OCI-LY1 (cell line): ENCODE data around the gene FAM50A.

ENCODE experiments used
- H2AFZ ChIP-seq: fragments of 200-600 bp; sonication (generic), shearing (Covaris generic); 2 replicates; pipeline ENCODE4 v1.6.0; 2014; ENCODE audit warnings: antibody characterized with exemption, mild to moderate bottlenecking, low read length
- H3F3A ChIP-seq: fragments of 200-600 bp; sonication (generic), shearing (Covaris generic); 2 replicates; pipeline ENCODE4 v1.6.0; 2014; ENCODE audit warnings: mild to moderate bottlenecking, antibody characterized with exemption, low read length, moderate library complexity; ENCODE audit not compliant: insufficient read depth
- H3K27ac ChIP-seq: fragments of 200-600 bp; sonication (generic); 2 replicates; pipeline ENCODE4 v1.5.1; 2014; ENCODE audit warnings: low read length, mixed run types, mild to moderate bottlenecking, low read depth; ENCODE audit not compliant: poor library complexity, severe bottlenecking
- H3K27me3 ChIP-seq: fragments of 200-600 bp; sonication (generic); 2 replicates; pipeline ENCODE4 v1.6.0; 2014; ENCODE audit warnings: antibody characterized with exemption, mild to moderate bottlenecking, low read length, moderate library complexity; ENCODE audit not compliant: insufficient read depth
- H3K36me3 ChIP-seq: fragments of 200-600 bp; sonication (generic); 2 replicates; pipeline ENCODE4 v1.6.1; 2014; ENCODE audit warnings: mild to moderate bottlenecking, antibody characterized with exemption, low read length, moderate library complexity, mixed read lengths; ENCODE audit not compliant: insufficient read depth
- H3K4me1 ChIP-seq: fragments of 200-600 bp; sonication (generic); 2 replicates; pipeline ENCODE4 v1.5.1; 2014; ENCODE audit warnings: mild to moderate bottlenecking, low read length, moderate library complexity; ENCODE audit not compliant: insufficient read depth, severe bottlenecking
- H3K4me2 ChIP-seq: fragments of 200-600 bp; sonication (generic), shearing (Covaris generic); 2 replicates; pipeline ENCODE4 v1.6.1; 2014; ENCODE audit warnings: low read length
- H3K4me3 ChIP-seq: fragments of 200-600 bp; sonication (generic); 2 replicates; pipeline ENCODE4 v1.5.1; 2014; ENCODE audit warnings: low read length, low read depth, mild to moderate bottlenecking, mixed read lengths; ENCODE audit not compliant: poor library complexity, severe bottlenecking
- H3K79me2 ChIP-seq: fragments of 200-600 bp; shearing (Covaris generic); 2 replicates; pipeline ENCODE4 v1.6.1; 2016; ENCODE audit warnings: mixed run types, low read length, mixed read lengths; ENCODE audit not compliant: insufficient read depth
- H3K9ac ChIP-seq: fragments of 200-600 bp; sonication (generic), shearing (Covaris generic); 2 replicates; pipeline ENCODE4 v1.6.1; 2014; ENCODE audit warnings: mild to moderate bottlenecking, low read length, mixed read lengths
- H3K9me2 ChIP-seq: fragments of 200-600 bp; sonication (generic), shearing (Covaris generic); 2 replicates; pipeline ENCODE4 v1.6.1; 2014; ENCODE audit warnings: low read depth, mild to moderate bottlenecking, low read length, mixed read lengths
- H3K9me3 ChIP-seq: fragments of 200-600 bp; shearing (Covaris generic); 2 replicates; pipeline ENCODE4 v1.6.1; 2014; ENCODE audit warnings: low read length, mixed read lengths
- H4K20me1 ChIP-seq: fragments of 200-600 bp; sonication (generic), shearing (Covaris generic); 2 replicates; pipeline ENCODE4 v1.6.0; 2016; ENCODE audit warnings: mild to moderate bottlenecking, low read length; ENCODE audit not compliant: insufficient read depth
- EZH2 ChIP-seq: fragments of 200-600 bp; sonication (generic), shearing (Covaris generic); IDR thresholded peaks from 2 replicates; pipeline ENCODE4 v1.8.0; 2017; ENCODE audit warnings: borderline replicate concordance, mixed run types, mild to moderate bottlenecking, antibody characterized with exemption, low read length, moderate library complexity, mixed read lengths
- TF ChIP-seq, protein P1 (sequence below): fragments of 200-600 bp; sonication (generic), shearing (Covaris generic); IDR thresholded peaks from 2 replicates; pipeline ENCODE4 v1.5.1; 2017; ENCODE audit warnings: mild to moderate bottlenecking, antibody characterized with exemption, low read length, moderate library complexity, mixed read lengths

FAM50A gene

DNA sequence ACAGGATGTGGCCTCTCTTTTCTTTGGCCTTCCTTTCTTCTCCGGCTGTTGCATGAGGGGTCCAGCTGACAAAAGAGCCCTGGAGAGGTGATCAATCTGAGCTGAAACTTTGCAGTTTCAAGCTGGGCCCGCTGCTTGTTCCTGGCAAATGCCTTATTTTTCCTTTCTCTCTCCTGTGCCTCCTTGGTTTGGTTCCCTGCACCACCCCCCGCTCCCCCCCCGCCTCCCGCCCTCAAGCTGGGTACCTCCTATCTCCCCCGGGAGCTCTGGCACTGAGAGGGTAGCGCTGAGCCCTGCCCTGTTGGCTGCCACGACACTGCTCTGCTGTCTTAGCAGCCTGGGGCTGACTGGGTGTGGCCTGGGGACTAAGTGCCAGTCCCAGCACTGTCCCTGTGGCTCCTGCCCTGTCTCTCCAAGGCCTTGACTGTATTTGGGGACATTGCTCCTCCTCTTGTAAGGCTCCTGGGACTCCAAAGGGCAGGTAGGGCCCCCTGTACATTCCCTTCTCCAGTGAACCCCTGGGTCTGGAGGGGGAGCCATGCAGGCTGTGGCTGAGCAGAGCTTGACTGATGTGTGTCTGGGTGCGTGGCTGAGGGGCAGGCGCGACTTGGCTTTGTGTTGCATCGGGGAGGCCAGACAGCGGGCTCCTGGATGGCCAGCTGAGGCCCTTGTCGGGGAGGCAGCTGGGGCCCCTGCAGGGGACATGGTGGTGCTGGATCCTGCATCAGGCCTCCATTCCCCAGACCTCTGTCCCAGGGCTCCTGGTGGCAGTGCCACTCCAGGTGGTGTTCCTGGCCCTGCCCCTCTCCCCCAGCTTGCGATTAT is 15.2 kb downstream of the FAM50A start:
- H3K9me2 ChIP-seq = no peaks in the 10 kb centered on the region
- H3K9me3 ChIP-seq = no peaks in the 10 kb centered on the region
- H3K4me1 ChIP-seq = peaks cover 5% of the 10 kb centered on the region
- H3K27ac ChIP-seq = no peak overlapping the region
- H3K27me3 ChIP-seq = no peaks in the 10 kb centered on the region
- no peaks in the 10 kb centered on the region for H3F3A ChIP-seq
- no peak for TF ChIP-seq EZH2
- TF ChIP-seq, protein P1, sequence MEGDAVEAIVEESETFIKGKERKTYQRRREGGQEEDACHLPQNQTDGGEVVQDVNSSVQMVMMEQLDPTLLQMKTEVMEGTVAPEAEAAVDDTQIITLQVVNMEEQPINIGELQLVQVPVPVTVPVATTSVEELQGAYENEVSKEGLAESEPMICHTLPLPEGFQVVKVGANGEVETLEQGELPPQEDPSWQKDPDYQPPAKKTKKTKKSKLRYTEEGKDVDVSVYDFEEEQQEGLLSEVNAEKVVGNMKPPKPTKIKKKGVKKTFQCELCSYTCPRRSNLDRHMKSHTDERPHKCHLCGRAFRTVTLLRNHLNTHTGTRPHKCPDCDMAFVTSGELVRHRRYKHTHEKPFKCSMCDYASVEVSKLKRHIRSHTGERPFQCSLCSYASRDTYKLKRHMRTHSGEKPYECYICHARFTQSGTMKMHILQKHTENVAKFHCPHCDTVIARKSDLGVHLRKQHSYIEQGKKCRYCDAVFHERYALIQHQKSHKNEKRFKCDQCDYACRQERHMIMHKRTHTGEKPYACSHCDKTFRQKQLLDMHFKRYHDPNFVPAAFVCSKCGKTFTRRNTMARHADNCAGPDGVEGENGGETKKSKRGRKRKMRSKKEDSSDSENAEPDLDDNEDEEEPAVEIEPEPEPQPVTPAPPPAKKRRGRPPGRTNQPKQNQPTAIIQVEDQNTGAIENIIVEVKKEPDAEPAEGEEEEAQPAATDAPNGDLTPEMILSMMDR = no peak
- H3K36me3 ChIP-seq = no peaks in the 10 kb centered on the region; the same call in 1 of the 2 replicates
- H2AFZ ChIP-seq = no peak overlapping the region
- peak overlapping the region; percentile 69 for H3K4me2 ChIP-seq
- no peaks in the 10 kb centered on the region for H4K20me1 ChIP-seq
- H3K79me2 ChIP-seq = no peaks in the 10 kb centered on the region
- peak overlapping the region; percentile 65 for H3K4me3 ChIP-seq
- peak overlapping the region; percentile 61 for H3K9ac ChIP-seq

DNA sequence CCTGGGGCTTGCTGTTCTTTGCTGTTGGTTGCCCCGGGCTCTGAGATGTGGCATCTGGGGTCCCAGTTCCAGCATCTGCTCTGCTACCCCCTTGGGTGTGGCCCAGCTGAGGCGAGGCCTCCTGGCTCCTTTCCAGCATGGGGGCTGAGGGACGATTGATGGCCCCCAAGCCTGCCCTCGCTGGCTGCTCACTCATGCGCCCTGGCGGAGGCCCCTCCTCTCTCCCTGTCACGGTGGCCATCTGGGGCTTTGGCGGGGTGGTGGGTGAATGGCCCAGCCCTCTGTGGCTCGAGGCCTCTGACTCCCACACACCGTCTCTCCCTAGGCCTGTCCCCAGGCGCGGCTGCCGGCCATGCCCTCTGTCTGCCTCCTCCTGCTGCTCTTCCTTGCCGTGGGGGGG is 15.9 kb downstream of the FAM50A start:
- H3K4me2 ChIP-seq = peak overlapping the region; percentile 47; the same call in 1 of the 2 replicates
- peak overlapping the region; percentile 65 for H3K4me3 ChIP-seq
- H3K79me2 ChIP-seq = no peaks in the 10 kb centered on the region
- no peaks in the 10 kb centered on the region for H3F3A ChIP-seq
- no peaks in the 10 kb centered on the region for H3K9me3 ChIP-seq
- no peak overlapping the region for H3K9ac ChIP-seq
- H3K27me3 ChIP-seq = no peaks in the 10 kb centered on the region
- H3K27ac ChIP-seq = no peak overlapping the region
- TF ChIP-seq EZH2 = no peak
- TF ChIP-seq, protein P1 = no peak
- H2AFZ ChIP-seq = no peak overlapping the region
- H3K4me1 ChIP-seq = peaks cover 5% of the 10 kb centered on the region
- H3K36me3 ChIP-seq = no peaks in the 10 kb centered on the region; the same call in 1 of the 2 replicates
- H4K20me1 ChIP-seq = no peaks in the 10 kb centered on the region
- H3K9me2 ChIP-seq = no peaks in the 10 kb centered on the region

DNA sequence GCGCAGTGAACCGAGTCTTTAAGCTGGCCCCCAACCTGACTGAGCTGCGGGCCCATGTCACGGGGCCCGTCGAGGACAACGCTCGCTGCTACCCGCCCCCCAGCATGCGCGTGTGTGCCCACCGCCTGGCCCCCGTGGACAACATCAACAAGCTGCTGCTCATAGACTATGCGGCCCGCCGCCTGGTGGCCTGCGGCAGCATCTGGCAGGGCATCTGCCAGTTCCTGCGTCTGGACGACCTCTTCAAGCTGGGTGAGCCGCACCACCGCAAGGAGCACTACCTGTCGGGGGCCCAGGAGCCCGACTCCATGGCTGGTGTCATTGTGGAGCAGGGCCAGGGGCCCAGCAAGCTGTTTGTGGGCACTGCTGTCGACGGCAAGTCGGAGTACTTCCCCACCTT is 16.4 kb downstream of the FAM50A start:
- H3K27ac ChIP-seq = no peak overlapping the region
- H3K36me3 ChIP-seq = no peaks in the 10 kb centered on the region; the same call in 1 of the 2 replicates
- peaks cover 5% of the 10 kb centered on the region for H3K4me1 ChIP-seq
- no peaks in the 10 kb centered on the region for H3K9me3 ChIP-seq
- no peak overlapping the region for H2AFZ ChIP-seq
- H3K79me2 ChIP-seq = no peaks in the 10 kb centered on the region
- no peaks in the 10 kb centered on the region for H4K20me1 ChIP-seq
- H3K4me3 ChIP-seq = no peak overlapping the region
- no peak overlapping the region for H3K9ac ChIP-seq
- H3F3A ChIP-seq = no peaks in the 10 kb centered on the region
- no peaks in the 10 kb centered on the region for H3K27me3 ChIP-seq
- H3K9me2 ChIP-seq = no peaks in the 10 kb centered on the region
- no peak overlapping the region for H3K4me2 ChIP-seq
- TF ChIP-seq, protein P1 = no peak
- no peak for TF ChIP-seq EZH2
